Measurements from ENCODE around the gene STAB2.

- TF ChIP-seq POLR2AphosphoS5 (IDR thresholded peaks at IDR 0.05) (no peak), POLR2A (IDR thresholded peaks at IDR 0.05) (no peak), CTCF (IDR thresholded peaks at IDR 0.05) (no peak), EP300 (IDR thresholded peaks at IDR 0.05) (no peak)
Observed at GRCh38 chr12:103799504-103799856, 212.4 kb downstream of the STAB2 start.

Measured in sigmoid colon (tissue), 4 donors.